Measurements from ENCODE around the gene AXIN1.
"Not testable (repeated sequence)": the region's sequence is repeated elsewhere in the genome, so short reads cannot be mapped to it uniquely, and the experiment has no call there.

The AXIN1 gene

GRCh38 chr16:360698-361336 is 8.3 kb upstream of the AXIN1 start:
- in situ Hi-C loops (cut with MboI; ENCODE audit: low pct_unique_long_range_greater_than_20kb, low sequenced_read_pairs) = no loop called here

GRCh38 chr16:359871-360697 is 7.6 kb upstream of the AXIN1 start:
- in situ Hi-C loops (cut with MboI; ENCODE audit: low pct_unique_long_range_greater_than_20kb, low sequenced_read_pairs) = no loop called here

More at GRCh38 chr16:360698-361336, 8.3 kb upstream of the AXIN1 start:
- no peak for DNase-seq

DNA sequence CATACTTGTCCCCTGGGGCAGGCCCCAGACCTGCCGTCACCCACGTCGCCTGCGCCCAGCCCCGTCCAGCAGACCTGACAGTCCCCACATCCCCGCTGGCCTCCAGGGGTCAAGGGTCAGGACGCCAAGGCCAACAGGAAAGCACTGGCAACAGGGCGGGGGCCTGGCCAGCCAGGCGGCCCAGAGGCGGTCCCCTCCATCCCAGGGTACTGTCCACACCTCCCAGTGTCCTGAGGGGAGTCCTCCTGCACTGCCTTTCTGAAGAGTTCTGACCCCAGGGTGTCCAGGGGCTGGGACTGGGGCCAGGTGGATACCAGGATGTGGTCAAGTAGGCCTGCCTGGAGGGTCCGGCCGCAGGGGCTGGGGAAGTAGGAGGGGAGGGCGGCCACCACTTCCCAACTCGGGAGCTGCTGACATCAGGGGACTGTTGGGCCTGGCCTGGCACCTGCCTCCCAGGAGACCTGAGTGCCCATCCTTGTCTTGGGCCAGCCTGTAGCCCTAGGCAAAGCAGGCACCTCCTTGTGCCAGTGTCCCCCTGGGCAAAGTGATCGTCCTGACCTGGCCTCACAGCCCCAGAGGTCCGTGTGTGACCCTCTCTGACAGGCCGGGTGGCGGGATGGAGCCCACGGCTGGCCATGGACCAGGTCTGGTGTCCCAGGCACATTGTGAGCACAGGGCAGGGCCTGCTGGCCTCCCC is 6.7 kb upstream of the AXIN1 start:
- no peak for DNase-seq
- in situ Hi-C loops (cut with MboI; ENCODE audit: low pct_unique_long_range_greater_than_20kb, low sequenced_read_pairs) = no loop called here

More at GRCh38 chr16:359871-360697, 7.6 kb upstream of the AXIN1 start:
- DNase-seq = no peak

GRCh38 chr16:356741-357140 is 4.2 kb upstream of the AXIN1 start:
- in situ Hi-C loops (cut with MboI; ENCODE audit: low pct_unique_long_range_greater_than_20kb, low sequenced_read_pairs) = no loop called here
- DNase-seq = no peak

- in situ Hi-C loops (cut with MboI; ENCODE audit: low pct_unique_long_range_greater_than_20kb, low sequenced_read_pairs) = no loop called here
- DNase-seq = no peak
Measured at GRCh38 chr16:354971-355461, 2.5 kb upstream of the AXIN1 start.

DNA sequence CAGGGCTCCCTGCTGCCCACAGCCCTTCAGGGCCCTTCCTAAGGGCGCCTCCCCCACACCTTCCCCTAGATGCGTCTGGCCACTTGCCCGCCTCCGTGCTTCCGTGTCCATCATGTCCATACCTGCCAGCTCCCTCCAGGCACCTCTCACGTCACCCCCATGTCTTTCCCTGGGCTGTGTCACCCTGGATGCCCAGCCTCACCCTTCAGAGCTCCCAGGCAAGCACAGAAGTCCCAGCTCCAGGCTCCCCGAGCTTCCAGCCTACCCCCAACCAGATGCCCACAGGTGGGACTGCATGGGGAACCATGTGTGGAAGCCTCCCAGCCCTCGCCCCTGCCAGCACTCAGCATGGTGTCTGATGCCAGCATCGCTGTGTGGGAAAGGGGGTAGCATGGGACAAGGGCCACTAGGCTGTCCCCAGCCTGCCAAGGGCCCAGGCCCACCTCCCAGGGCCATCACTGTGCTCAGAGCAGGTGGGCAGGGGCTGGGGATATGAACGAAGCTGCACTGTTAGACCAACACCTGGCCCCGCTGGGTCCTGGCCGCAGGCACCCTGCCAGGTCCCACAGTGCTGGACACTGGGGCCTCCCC is 1.9 kb upstream of the AXIN1 start:
- in situ Hi-C loops (cut with MboI; ENCODE audit: low pct_unique_long_range_greater_than_20kb, low sequenced_read_pairs) = no loop called here
- no peak for DNase-seq

DNA sequence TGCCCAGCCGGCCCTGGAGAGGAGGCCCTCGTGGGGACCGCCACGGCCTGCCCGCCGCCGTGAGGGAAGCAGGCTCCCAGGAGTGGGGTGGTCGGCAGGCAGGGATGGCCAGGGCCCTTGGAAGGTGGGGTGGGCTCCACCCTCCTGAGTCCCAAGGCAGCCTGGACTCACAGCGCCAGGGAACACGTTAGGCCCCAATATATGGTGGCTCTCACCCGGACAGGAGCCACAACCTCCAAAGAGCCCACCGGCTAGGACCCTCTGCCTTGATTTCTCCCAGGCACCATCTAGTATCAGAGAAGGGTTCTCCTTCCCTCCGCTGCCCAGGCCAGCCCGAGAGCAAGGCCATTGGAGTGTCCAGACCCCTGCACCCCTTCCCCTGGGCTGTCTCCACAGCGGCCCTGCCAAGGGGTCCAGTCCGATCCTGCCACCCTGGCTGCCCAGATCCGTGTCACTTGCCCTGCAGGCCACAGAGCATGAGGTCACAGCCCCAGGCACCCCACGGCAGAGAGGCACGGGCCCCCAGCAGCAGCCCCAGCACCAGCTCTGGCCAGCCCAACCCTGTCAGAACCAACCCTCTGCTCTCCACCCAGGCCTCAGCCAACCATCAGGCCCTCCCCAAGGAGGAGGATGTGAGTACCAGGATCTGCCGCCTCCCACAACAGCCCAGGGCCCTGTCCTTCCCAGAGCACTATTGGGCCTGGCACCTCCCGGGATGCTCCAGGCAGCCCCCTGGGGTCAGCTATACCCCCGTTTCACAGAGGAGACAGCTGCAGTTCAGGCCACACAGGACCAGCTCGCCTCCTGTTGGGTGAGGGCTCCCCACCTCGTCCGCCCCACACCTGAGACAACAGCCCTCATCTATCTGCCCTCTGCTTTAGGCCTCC is 1.1 kb upstream of the AXIN1 start:
- in situ Hi-C loops (cut with MboI; ENCODE audit: low pct_unique_long_range_greater_than_20kb, low sequenced_read_pairs) = no loop called here
- DNase-seq = no peak

- in situ Hi-C loops (cut with MboI; ENCODE audit: low pct_unique_long_range_greater_than_20kb, low sequenced_read_pairs) = no loop called here
- DNase-seq = no peak
Measured at GRCh38 chr16:351804-352520, 561 bp downstream of the AXIN1 start.

GRCh38 chr16:350203-350602 is 2.3 kb downstream of the AXIN1 start:
- no peak for DNase-seq
- in situ Hi-C loops (cut with MboI; ENCODE audit: low pct_unique_long_range_greater_than_20kb, low sequenced_read_pairs) = no loop called here

- DNase-seq = no peak
- in situ Hi-C loops (cut with MboI; ENCODE audit: low pct_unique_long_range_greater_than_20kb, low sequenced_read_pairs) = no loop called here
Measured at GRCh38 chr16:349211-349610, 3.3 kb downstream of the AXIN1 start.

GRCh38 chr16:348495-348894 is 4.0 kb downstream of the AXIN1 start:
- in situ Hi-C loops (cut with MboI; ENCODE audit: low pct_unique_long_range_greater_than_20kb, low sequenced_read_pairs); DNase-seq: not testable (repeated sequence)

DNA sequence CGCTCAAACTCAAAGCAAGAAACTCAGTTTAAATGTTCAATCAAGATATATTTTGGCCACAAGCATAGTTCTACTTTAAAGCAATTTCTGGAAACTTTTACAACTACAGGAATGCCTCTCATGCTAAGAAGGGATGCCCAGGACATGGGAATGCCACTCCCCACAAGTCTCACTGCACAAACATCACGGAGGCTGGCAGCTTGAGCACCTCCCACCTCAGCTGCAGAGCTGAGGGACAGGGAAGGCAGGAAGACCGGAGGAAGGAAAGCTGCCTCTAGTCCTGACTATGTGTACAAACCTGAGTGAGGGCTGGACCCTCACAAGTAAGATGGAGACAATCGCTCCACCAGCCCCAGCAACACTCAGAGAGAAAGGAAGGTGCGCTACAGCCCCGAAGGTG is 5.3 kb downstream of the AXIN1 start:
- DNase-seq = no peak
- in situ Hi-C loops (cut with MboI; ENCODE audit: low pct_unique_long_range_greater_than_20kb, low sequenced_read_pairs) = no loop called here

DNA sequence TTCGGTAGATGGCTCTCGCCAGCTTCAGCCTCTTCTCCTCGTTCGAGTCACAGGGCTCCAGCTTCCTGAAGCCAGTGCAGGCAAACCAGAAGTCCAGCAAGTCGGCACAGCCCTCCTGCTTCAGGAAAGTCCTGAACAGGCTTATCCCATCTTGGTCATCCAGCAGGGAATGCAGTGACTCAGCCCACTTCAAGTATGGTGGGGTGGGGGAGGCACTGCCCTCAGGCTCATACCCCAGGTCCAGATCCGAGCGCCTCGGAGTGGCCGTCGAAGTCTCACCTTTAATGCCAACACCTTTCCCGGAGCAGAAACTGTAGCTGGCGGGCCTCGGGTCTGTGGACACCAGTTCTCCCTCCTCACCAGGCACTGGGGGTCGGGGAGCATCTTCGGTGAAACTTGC is 5.9 kb downstream of the AXIN1 start:
- DNase-seq = no peak
- in situ Hi-C loops (cut with MboI; ENCODE audit: low pct_unique_long_range_greater_than_20kb, low sequenced_read_pairs) = no loop called here

GRCh38 chr16:345772-346171 is 6.8 kb downstream of the AXIN1 start:
- in situ Hi-C loops (cut with MboI; ENCODE audit: low pct_unique_long_range_greater_than_20kb, low sequenced_read_pairs) = no loop called here
- no peak for DNase-seq

DNA sequence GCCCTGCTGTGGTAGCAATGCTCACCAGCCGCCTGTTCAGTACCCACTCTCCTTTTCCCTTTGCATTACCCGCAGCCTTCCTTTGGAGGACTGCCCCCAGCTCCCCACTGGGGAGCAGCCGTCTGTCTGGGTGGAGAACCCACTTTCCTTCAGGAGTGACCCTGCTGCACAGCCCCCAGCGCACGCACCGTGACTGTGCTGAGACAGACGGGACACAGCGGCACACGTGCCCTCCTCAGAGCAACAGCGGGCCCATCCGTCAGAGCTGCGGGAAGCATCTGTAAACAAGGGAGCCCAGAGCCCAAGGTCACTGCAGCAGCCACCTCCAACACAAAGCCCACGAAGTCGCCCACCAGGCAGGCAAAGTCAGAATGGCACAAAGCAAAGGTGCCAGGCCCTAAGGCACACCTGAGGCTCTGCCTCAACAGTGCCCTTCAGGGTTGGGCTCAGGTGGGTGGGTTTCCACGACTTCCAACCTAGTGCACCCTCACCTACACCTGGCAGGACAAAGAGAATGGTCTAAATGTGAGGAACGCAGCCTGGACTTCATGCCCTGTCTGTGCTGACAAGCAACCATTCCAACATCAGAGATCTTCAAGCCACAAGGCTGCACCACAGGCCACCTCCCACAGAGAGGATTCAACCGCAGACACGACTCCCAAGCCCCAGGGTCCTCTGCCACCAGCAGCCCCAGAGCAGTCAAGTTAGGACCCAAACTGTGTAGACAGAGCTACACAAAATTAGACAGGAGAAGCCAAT is 9.9 kb downstream of the AXIN1 start:
- DNase-seq = peak; percentile 34
- in situ Hi-C loops (cut with MboI; ENCODE audit: low pct_unique_long_range_greater_than_20kb, low sequenced_read_pairs) = no loop called here

DNA sequence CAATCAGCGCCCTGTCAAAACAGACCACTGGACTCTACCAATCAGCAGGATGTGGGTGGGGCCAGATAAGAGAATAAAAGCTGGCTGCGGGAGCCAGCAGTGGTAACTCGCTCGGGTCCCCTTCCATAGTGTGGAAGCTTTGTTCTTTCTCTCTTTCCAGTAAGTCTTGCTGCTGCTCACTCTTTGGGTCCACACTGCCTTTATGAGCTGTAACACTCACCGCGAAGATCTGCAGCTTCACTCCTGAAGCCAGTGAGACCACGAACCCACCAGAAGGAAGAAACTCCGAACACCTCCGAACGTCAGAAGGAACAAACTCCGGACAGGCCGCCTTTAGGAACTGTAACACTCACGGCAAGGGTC is 10.6 kb downstream of the AXIN1 start:
- DNase-seq; in situ Hi-C loops (cut with MboI; ENCODE audit: low pct_unique_long_range_greater_than_20kb, low sequenced_read_pairs): not testable (repeated sequence)

Data from KBM-7 (cell line).